ENCODE results near the gene GTF2B. TPM values are rescaled to one million over a fixed set of nuclear protein-coding genes. Genes with fewer than 3 reads are reported as not detected.

The GTF2B gene
- total RNA-seq (2012; rRNA removed) (41.0 and 55.5 TPM in 2 replicates), polyA plus RNA-seq (2012; rRNA removed) (24.3 and 32.0 TPM in 2 replicates), Bru-seq, nascent RNA (percentile 80 among the genes with signal in this experiment), BruChase-seq, experiment 1, labeled RNA remaining after a 6-hour chase (percentile 67 among the genes with signal in this experiment), BruChase-seq, experiment 2, labeled RNA remaining after a 2-hour chase (percentile 60 among the genes with signal in this experiment)
- 6.2 and 7.1 TPM in 2 replicates for polyA plus RNA-seq (2012; cell fraction: cytosol; rRNA removed)
- 2.6 and 22.9 TPM in 2 replicates for polyA plus RNA-seq (2012; cell fraction: nucleus; rRNA removed; ENCODE audit: low replicate concordance)
- long read RNA-seq, transcript GTF2B-201 (7 exons, 1,351 nt), result major isoform, 29 of 38 reads
- long read RNA-seq, partial matches to known transcripts, result 1 of 38 reads
- long read RNA-seq, other reads (novel, unspliced or antisense), result 8 of 38 reads

GRCh38 chr1:88891318-88891950 is at the start of gene GTF2B:
TSS of gene GTF2B (minus strand) at chr1:88891567. CDS start at chr1:88891499, 68 bp downstream.
- no peaks in the 10 kb centered on the region for H3K4me1 ChIP-seq (ENCODE audit: control insufficient read depth, insufficient read depth, low read length)
- H2BK20ac ChIP-seq (ENCODE audit: low read depth, low read length), result peak within 1 kb of the TSS; percentile 21; the same call in 1 of the 2 replicates
- peaks cover 2% of the 10 kb centered on the region; the same call in 1 of the 2 replicates for H3K36me3 ChIP-seq (ENCODE audit: control insufficient read depth, insufficient read depth, low read length)
- dilution Hi-C loops (cut with HindIII; ENCODE audit: low sequenced_read_pairs, unreplicated experiment) (no loop called here), intact Hi-C loops (cut with micrococcal nuclease) (loop anchor here (5.0 kb wide), 1 partner anchor 234 kb away; no protein-coding TSS in a partner anchor), in situ Hi-C loops (cut with MboI; ENCODE audit: low sequenced_read_pairs) (no loop called here)
- H3K9me1 ChIP-seq (ENCODE audit: insufficient read depth, low read length), result no peaks in the 10 kb centered on the region
- no peaks in the 10 kb centered on the region for H3K27me3 ChIP-seq (ENCODE audit: control insufficient read depth, insufficient read depth, low read length)
- H4K20me1 ChIP-seq (ENCODE audit: insufficient read depth, low read length), result peaks cover 17% of the 10 kb centered on the region; the same call in 1 of the 2 replicates
- ChIA-PET POLR2A (ENCODE audit: unreplicated experiment) (interaction anchor here (0.6 kb wide), 1 partner anchor 14 kb away, joined by 3 read pairs; no protein-coding TSS in a partner anchor), CTCF (no interaction called here)
- peak within 1 kb of the TSS; percentile 99 for H3K4me2 ChIP-seq (ENCODE audit: low read depth, low read length)
- H3K79me1 ChIP-seq (ENCODE audit: low read depth in 1 of 2, low read length in 2 of 2), result peaks cover 5 to 18% of the 10 kb centered on the region in 2 experiments; a peak in 3 of 4 replicates
- WGBS, 2 experiments (ENCODE audit: extremely low coverage in 2 of 2, insufficient read length in 1 of 2), result 0% methylated on average over 14 of the region's 47 CpGs; no CpG with 5 or more reads in 1 of the 2 experiments
- H3K9ac ChIP-seq (ENCODE audit: low read depth, low read length), result peak within 1 kb of the TSS; percentile 85
- H3K9me3 ChIP-seq (ENCODE audit: control insufficient read depth, insufficient read depth, low read length), result no peaks in the 10 kb centered on the region
- no TSS peak for BruUV-seq (replicated peaks)
- H3K18ac ChIP-seq (ENCODE audit: low read depth, low read length), result peak within 1 kb of the TSS; percentile 47; the same call in 1 of the 2 replicates
- H4K91ac ChIP-seq (ENCODE audit: insufficient read depth, low read depth, low read length), result 0 out of 2 replicates have a peak within 1 kb of the TSS, but pooled peaks have one; percentile 34
- peak within 1 kb of the TSS; percentile 97 for H2AFZ ChIP-seq (replicated peaks; ENCODE audit: low read length, poor library complexity)
- DNase-seq (peak; percentile 97), ATAC-seq (ENCODE audit: low read depth) (peak; percentile 92)
- H2BK5ac ChIP-seq (ENCODE audit: low read depth, low read length, poor library complexity, severe bottlenecking), result peak within 1 kb of the TSS; percentile 74
- no peak within 1 kb of the TSS; the same call in 1 of the 2 replicates for H2AK5ac ChIP-seq (ENCODE audit: low read depth, low read length)
- peak within 1 kb of the TSS; percentile 46; the same call in 1 of the 2 replicates for H3K56ac ChIP-seq (ENCODE audit: extremely low read depth, insufficient read depth, low read length)
- peak within 1 kb of the TSS; percentile 86 for H4K5ac ChIP-seq (ENCODE audit: low read depth, low read length)
- H3K27ac ChIP-seq (ENCODE audit: insufficient read depth, low read length), result peak within 1 kb of the TSS; percentile 65
- H3K4me3 ChIP-seq (ENCODE audit: insufficient read depth, low read depth, low read length), result peak within 1 kb of the TSS; percentile 76
- peak within 1 kb of the TSS; percentile 96 for H2AK9ac ChIP-seq (replicated peaks; ENCODE audit: low read depth, low read length, poor library complexity)
- no peak within 1 kb of the TSS; the same call in 2 of the 3 replicates for H2BK15ac ChIP-seq (ENCODE audit: low read depth, low read length)
- H4K8ac ChIP-seq (ENCODE audit: low read depth in 2 of 2, low read length in 2 of 2), result peak within 1 kb of the TSS; percentile 2 to 96
- peak within 1 kb of the TSS; percentile 67 for H2BK120ac ChIP-seq (ENCODE audit: low read depth, low read length)
- H3K14ac ChIP-seq (replicated peaks; ENCODE audit: low read depth, low read length), result peak within 1 kb of the TSS; percentile 83
- TF ChIP-seq CHD1 (IDR thresholded peaks at IDR 0.05; ENCODE audit: low read depth, low read length) (0 out of 2 replicates have a peak, but pooled peaks have one; percentile 70), MAFK (IDR thresholded peaks at IDR 0.05; ENCODE audit: low read depth, low read length) (no peak), USF2 (IDR thresholded peaks at IDR 0.05; ENCODE audit: low read depth, low read length) (peak; percentile 92), CEBPB (IDR thresholded peaks at IDR 0.05; ENCODE audit: low read depth, low read length) (peak; percentile 19; the same call in 1 of the 2 replicates), SMC3 (IDR thresholded peaks at IDR 0.05; ENCODE audit: low read depth, low read length) (no peak), MXI1 (IDR thresholded peaks at IDR 0.05; ENCODE audit: borderline replicate concordance, low read depth, low read length) (no peak; the same call in 1 of the 2 replicates), RFX5 (IDR thresholded peaks at IDR 0.05; ENCODE audit: low read depth, low read length) (no peak), NFE2L2 (IDR thresholded peaks at IDR 0.05; ENCODE audit: low read depth, low read length) (peak; percentile 18; the same call in 1 of the 2 replicates), CTCF (conservative IDR thresholded peaks at IDR 0.05; ENCODE audit: low read depth, low read length) (no peak), MAZ (IDR thresholded peaks at IDR 0.05; ENCODE audit: borderline replicate concordance, low read depth, low read length) (peak; percentile 55; the same call in 1 of the 2 replicates), POLR2A (IDR thresholded peaks at IDR 0.05; ENCODE audit: low read depth, low read length) (peak; percentile 100), BHLHE40 (IDR thresholded peaks at IDR 0.05; ENCODE audit: low read depth, low read length) (peak; percentile 93)
- H3K4ac ChIP-seq (ENCODE audit: low read depth, low read length), result peak within 1 kb of the TSS; percentile 72
- peak within 1 kb of the TSS; percentile 59 for H3K23ac ChIP-seq (ENCODE audit: low read depth, low read length)

Data from IMR-90 (cell line).